Stimulated activated CD8-positive, alpha-beta memory T cell treated with anti-CD3 and anti-CD28 coated beads, Interleukin-12 subunit alpha, Interleukin-12 subunit beta, amount 100 ng/mL, for 24 hours (primary cell): ENCODE measurements around the gene SQSTM1.

ENCODE experiments used
- DNase-seq: peaks from one replicate; pipeline ENCODE4 v3.0.0-alpha.2; 2020; ENCODE audit errors: extremely low read depth

SQSTM1 gene

GRCh38 chr5:179794575-179794974 is 26.1 kb upstream of the SQSTM1 start:
- no peak for DNase-seq

GRCh38 chr5:179795049-179795862 is 25.4 kb upstream of the SQSTM1 start:
- DNase-seq = no peak

- no peak for DNase-seq
Measured at GRCh38 chr5:179795863-179796833, 24.6 kb upstream of the SQSTM1 start.

- DNase-seq = no peak
Measured at GRCh38 chr5:179796877-179797608, 23.7 kb upstream of the SQSTM1 start.

- DNase-seq = no peak
Measured at GRCh38 chr5:179797741-179798140, 23.0 kb upstream of the SQSTM1 start.

- DNase-seq = no peak
Measured at GRCh38 chr5:179798144-179798770, 22.4 kb upstream of the SQSTM1 start.

- no peak for DNase-seq
Measured at GRCh38 chr5:179798771-179799643, 21.7 kb upstream of the SQSTM1 start.

GRCh38 chr5:179799644-179799973 is 21.1 kb upstream of the SQSTM1 start:
- DNase-seq = no peak

- no peak for DNase-seq
Measured at GRCh38 chr5:179800071-179800695, 20.5 kb upstream of the SQSTM1 start.

GRCh38 chr5:179800696-179801201 is 20.0 kb upstream of the SQSTM1 start:
- DNase-seq = no peak

- DNase-seq = no peak
Measured at GRCh38 chr5:179801304-179802206, 19.1 kb upstream of the SQSTM1 start.

- no peak for DNase-seq
Measured at GRCh38 chr5:179802207-179802883, 18.4 kb upstream of the SQSTM1 start.

- DNase-seq = no peak
Measured at GRCh38 chr5:179802950-179803562, 17.6 kb upstream of the SQSTM1 start.

GRCh38 chr5:179803651-179804554 is 16.8 kb upstream of the SQSTM1 start:
- DNase-seq = no peak

GRCh38 chr5:179804555-179804947 is 16.2 kb upstream of the SQSTM1 start:
- DNase-seq = no peak

GRCh38 chr5:179805070-179805528 is 15.6 kb upstream of the SQSTM1 start:
- no peak for DNase-seq
